Measurements from ENCODE around the gene CACNA2D3.
A peak's percentile ranks its signal among the peaks of the same experiment; 100 is the strongest.

Gene CACNA2D3

DNA sequence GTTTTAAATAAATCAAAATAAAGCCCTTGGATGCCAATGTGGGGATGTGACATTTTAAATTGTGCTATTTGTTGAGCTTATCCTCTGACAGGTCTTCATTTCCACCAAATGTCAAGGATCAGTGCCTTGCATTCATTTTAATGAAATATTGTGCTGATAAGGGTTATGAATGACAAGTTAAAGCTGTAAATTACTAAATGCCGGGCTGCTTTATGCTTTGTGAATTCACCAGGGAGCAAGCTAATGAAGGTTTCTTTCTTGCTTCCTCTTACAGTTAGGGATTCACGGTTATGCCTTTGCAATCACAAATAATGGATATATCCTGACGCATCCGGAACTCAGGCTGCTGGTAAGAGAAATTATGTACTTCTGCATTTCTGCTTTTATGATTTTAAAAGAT is 723.8 kb downstream of the CACNA2D3 start:
- DNase-seq (ENCODE audit: low read depth in 2 of 2) = no peak

DNA sequence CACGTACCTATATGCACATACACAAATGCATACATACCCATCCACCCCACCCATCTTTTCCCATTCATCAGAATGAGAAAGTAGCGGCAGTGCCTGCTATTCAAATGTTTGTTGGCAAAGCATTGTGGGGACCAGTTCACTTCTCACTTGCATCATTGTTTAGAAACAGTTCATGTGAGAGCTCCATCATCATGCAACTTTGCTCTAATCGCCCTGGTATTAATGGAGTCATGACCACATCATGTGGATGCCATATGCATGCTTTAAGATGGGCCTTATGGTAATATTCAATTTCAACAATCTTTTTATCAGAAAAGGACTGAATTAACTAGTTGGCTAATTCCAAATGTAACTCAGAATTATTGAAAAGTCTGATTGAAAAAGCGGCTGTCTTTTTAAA is 725.0 kb downstream of the CACNA2D3 start:
- no peak for DNase-seq (ENCODE audit: low read depth in 2 of 2)

DNA sequence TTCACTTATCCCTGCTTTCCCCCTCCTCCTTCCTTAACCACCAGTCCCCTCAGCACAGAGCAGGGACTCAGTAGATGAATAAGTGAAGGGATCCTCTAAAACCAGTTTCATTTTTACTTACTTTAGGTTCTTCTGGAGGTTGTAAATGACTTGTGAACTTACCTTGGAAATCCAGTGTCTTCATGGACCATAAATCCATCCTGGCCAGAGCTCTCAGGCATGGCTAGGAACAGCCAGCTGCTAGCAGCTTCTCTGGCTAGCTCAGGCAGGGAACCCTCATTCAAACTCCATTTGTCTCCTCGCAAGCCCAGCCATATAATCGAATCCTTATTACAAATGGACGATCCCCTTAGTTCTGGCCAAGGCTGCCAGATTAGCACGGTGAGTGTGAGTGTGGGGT is 727.0 kb downstream of the CACNA2D3 start:
- DNase-seq (ENCODE audit: low read depth in 2 of 2) = no peak

DNA sequence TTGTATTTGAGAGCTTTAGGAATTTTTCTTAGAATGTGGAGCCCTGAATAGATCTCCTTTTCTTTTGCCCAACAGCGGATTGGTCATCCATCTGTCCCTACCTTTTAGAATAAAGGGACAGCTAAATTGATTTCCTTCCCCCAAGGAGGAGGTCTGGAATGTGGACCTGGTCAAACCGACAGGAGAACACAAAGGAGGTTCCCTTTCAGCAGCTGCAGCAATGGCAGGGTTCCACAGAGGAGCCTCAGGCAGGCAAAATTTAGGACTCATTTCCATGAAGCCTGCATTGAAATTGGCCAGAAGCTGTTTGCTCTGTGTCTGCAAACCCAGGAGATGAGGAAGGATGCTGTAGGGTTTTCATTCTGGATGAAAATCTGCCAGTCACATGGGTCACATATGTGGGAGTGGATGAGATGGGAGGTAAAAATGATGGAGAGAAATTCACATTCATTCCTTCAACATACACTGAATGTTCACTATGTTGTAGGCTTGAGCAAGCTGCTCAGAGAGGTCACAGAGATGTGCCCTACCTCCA is 728.2 kb downstream of the CACNA2D3 start:
- DNase-seq (ENCODE audit: low read depth in 2 of 2) = no peak

DNA sequence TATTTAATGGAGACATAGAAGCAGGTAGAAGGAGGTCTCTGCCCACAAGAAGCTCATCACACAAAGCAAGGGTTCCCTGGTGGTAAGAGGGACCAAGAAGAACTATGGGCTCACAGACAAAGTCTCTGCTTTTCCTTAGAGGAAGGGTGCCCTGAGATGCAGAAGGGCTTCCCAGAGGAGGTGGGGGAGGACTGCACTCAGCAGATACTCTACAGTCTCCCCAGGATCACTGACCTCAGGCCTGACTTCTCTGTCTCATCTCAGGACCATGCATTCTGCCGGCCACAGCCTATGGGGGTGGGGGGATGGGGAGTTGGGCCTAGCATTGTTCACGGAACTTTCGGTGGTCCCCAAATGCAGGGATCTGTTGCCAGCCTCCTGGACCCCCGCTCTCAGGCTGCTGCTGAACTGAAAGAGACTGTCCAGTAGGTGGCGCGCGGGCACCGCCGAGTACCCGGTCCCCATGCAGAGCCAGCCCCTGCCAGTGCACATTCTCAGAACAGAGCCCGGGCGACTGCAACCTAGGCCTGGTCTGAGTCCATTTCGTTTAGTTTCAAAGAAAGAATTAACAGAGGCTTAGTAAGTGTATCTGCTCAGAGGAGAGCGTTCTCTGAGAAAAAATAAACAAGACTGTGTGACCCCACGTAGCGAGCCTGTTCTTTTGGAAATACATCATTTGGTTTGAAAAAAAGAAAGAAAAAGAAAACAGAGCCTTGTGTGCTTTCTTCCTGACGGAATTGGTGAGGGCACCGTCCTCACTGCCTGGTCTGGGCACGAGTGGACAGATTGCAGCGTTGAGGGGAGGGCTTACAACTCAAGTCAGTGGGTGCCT is 731.4 kb downstream of the CACNA2D3 start:
- DNase-seq (ENCODE audit: low read depth in 2 of 2) = peak; percentile 12 to 37

DNA sequence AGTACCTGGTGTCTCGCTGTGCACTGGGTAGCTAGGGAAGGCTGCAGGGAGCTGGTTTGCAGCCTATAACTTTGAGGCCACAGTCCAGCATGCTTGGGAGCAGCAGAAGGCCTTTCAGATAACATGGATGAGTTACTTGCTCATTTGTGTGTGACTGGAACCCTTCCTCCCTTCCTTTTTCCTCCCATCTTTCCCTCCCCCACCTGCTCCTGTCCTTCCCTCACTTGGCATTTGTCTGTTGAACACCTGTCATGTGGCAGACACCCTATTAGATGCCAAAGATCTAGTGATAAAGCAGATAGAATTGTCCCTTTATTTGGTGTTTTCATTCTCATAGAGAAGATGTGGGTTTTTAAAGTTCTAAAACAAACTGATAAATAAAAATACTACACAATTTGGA is 733.9 kb downstream of the CACNA2D3 start:
- DNase-seq (ENCODE audit: low read depth in 2 of 2) = no peak

DNA sequence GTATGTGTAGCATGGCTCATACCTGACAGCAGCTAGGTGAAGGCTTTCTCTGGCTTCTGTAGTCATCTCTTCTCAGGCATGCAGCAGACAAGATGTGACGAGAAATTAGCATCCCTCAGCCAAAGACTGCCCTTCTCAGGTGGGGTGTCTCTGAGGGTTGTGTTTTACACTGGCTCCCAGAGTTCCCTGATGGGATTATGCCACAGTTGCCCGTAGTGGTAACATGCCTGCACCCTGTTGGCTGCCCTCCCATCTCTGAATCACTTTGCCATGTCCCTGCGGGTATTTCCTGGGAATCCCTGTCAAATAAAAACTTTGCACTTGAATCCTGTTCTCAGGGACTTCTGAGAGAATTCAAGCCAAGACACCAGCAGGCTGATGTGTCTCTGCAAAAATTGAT is 735.0 kb downstream of the CACNA2D3 start:
- DNase-seq (ENCODE audit: low read depth in 2 of 2) = no peak

DNA sequence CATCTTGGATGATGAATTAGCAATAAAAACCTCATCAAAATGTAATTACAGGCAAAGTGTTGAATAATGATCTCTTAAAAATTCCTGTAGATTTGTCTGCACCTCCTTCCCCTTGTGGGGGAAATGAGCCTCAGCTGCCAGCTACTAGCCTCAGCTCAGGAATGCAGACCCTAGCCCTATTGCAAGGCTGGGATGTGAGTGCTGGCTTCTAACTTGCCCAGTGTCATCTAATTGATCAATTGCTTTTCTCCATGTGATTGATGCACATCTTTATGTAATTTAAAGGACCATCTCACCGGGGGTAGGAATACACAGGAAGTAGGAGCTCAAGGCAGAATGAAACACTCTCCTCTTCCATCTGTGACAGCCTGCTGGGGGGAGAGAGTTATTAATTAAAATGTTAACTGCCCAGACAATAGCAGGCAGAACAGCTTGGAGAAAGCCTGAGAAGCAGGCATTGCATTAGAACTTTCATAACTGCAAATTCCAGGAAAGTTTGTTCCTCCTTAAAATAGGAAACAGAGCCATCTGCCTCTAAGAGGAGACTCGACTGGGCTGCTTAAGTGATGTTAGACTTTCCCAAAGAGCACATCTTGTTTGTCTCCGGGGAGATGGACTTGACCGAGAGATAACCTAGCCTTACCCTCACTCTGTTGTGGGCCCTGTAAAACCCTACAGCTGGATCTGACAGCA is 735.9 kb downstream of the CACNA2D3 start:
- DNase-seq (ENCODE audit: low read depth in 2 of 2) = no peak

DNA sequence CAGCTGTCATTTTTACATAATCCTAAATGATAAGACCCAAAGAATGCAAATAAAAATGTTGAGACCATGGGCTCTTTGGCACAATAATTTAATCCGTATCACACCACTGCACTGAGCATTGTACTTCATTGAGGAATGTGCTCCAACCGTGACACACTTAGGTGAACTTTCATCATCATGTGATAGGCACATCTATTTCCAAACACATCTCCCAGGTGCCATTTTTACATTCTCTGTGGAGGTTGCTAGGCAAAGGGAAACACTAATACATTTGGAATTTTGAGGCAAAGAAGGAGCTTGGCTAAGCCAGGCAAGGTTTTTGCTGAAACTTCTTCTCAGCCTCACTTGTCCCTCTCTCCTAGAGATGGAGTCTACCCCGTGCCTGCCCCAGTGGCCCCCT is 736.8 kb downstream of the CACNA2D3 start:
- DNase-seq (ENCODE audit: low read depth in 2 of 2) = no peak

DNA sequence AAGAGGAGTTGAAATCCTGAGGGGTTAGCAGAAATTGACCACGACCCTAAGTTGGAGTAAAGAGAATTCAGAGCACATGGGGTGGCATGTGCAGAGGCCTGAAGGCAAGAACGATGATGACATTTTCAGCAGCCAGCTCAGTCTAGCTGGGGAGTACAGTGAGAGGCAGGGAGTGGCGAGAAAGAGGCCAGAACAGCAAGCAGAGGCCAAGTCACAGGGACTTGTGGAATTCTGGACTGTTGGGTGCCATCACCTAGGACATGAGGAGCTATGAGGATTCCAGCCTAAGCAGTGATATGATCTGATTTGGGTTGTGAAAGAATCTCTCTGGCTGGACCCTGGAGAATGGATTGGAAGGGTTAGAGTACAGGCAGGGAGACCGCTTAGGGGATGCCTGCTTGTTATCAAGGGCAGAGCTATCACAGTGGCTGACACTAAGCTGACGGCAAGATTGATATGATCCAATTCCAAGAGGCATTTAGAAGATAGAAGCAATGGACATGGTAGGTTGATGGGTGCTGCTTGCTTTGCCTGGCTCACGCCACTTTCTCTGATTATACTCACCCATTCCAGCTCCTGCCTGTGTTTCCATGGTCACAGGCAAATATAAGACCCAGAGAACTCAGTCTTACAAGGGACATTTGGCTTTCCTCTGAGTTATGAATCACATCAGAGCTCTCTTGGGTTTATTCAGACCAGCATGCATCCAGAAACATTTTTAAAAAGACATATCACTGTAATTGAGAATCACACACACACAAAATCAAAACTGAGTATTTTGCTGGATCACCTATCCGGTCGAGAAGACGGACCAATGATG is 739.1 kb downstream of the CACNA2D3 start:
- DNase-seq (ENCODE audit: low read depth in 2 of 2) = no peak

DNA sequence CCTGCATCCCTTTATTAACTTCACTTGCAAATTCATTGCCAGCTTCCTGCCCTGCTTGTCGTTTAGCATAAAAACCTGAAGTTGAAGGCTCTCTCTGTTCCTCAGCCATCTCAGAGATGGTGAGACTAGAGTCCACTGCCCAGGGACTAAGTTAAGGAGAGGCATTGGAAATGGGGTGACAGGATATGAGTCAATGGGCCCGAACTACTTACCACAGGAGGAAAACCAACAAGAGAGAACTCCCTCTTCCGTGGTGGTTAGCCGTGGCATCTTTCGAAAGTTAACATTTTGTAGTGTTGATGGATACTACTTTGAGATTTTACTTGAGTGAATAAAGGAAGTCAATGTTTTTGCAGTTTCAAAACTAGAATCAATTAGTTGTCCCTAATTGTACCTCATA is 740.2 kb downstream of the CACNA2D3 start:
- no peak for DNase-seq (ENCODE audit: low read depth in 2 of 2)

DNA sequence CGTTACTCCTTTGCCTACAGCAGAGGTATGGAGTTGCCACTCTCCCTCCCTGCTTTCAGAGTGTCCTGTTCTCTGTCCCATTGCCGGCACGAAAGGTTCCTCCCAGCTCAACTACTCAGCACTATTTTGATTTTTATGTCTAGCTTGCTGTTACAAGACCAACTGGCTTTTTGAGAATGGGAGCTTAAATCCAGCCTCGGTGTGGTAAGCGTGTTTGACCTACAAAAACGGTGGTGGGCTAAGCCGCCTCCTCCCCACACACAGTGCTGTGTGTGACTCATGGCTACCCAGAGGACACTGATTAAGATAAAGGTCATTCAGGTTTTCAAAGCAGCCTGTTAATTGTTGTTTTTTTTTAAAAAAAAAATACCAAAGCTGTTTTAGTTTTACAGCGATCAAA is 741.0 kb downstream of the CACNA2D3 start:
- no peak for DNase-seq (ENCODE audit: low read depth in 2 of 2)

DNA sequence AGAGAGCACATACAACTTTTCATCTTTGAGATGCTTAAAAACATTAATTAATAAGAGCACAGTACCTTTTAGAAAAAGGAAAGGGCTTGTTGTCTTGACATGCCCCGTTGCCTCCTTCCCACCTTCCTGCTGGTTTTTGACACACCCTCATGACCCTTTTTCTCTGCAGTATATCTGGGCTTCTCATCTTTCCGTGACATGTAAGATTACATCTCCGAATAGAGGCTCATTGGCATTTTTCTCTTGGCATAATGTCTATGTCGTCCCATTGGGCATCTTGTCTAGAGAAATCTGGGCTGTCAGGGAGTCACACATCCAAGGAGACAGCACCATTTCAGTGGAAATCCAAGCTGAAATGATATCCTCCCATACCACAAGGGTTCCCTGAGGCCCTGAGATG is 741.4 kb downstream of the CACNA2D3 start:
- no peak for DNase-seq (ENCODE audit: low read depth in 2 of 2)

DNA sequence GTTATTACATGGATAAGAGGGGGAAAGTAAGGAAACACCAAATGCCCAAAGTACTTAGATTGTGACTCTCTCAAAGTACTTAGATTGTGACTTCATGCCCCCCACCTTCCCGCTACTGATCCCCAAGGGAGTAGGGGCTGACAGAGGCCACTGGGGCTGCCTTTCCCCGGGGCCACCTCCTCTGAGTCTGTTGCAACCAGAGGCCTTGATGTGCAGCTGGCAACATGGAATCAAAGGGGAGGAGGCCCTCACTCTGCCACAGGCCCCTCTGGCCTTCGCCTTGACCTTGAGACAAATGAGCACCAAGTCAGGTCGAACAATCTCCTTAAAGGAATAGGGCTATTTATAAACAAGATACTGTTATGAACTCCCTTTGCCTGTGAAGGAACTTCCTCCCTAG is 743.0 kb downstream of the CACNA2D3 start:
- no peak for DNase-seq (ENCODE audit: low read depth in 2 of 2)

DNA sequence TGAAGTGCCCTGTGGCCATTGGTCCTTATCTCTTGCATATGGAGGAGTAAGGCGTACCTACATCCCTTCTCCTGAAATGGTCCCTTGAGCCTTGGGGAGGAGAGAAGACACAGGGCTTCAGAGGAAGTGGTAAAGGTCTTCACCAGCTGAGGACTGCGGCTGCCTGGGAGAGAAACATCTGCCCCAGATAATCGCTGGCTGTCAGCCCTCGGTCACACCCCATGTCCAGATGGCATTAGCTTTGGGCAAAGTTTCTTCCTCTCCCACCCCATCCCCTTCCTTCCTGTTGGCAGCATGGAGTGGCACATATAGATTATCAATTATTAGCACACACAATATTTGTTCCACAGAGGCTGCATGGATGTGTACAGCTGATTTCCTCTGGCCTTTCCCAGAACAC is 743.9 kb downstream of the CACNA2D3 start:
- no peak for DNase-seq (ENCODE audit: low read depth in 2 of 2)

DNA sequence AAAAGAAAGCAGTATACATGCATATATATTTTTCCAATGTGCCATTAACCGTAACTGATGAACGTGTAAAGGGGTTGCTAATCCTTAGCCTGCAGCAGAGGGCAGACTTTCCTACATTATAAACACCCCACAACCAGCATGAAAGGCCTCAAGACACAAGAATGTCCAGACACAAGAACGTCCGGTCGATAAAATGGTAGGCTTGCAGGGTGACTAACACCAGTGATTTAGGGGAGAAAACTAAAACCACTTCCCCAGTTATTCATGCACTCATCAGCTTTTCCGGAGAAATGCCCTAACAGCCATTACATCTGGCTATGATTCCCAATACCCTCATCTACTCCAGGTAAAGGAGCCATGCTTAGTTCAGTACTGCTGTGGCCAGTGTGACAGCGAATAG is 748.1 kb downstream of the CACNA2D3 start:
- DNase-seq (ENCODE audit: low read depth in 2 of 2) = no peak

DNA sequence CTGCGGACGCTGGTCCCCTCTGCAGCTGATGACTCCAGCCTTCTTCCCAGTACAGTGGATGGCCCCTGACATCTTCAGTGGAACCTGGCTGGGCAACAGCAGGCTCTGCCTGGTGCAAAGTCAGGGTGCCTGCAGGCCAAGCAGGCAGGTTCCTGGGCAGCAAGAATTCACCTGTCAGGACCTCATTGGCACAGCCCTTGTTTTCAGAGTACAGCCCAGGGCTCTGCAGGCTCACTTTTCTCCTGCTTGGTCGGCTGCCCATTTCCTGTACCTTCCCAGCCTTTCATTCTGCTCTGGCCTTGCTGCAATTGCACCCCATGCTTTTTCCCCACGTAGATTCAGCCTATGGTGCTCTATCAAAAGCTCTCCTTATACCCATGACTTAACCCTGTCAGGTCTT is 749.5 kb downstream of the CACNA2D3 start:
- DNase-seq (ENCODE audit: low read depth in 2 of 2) = no peak

DNA sequence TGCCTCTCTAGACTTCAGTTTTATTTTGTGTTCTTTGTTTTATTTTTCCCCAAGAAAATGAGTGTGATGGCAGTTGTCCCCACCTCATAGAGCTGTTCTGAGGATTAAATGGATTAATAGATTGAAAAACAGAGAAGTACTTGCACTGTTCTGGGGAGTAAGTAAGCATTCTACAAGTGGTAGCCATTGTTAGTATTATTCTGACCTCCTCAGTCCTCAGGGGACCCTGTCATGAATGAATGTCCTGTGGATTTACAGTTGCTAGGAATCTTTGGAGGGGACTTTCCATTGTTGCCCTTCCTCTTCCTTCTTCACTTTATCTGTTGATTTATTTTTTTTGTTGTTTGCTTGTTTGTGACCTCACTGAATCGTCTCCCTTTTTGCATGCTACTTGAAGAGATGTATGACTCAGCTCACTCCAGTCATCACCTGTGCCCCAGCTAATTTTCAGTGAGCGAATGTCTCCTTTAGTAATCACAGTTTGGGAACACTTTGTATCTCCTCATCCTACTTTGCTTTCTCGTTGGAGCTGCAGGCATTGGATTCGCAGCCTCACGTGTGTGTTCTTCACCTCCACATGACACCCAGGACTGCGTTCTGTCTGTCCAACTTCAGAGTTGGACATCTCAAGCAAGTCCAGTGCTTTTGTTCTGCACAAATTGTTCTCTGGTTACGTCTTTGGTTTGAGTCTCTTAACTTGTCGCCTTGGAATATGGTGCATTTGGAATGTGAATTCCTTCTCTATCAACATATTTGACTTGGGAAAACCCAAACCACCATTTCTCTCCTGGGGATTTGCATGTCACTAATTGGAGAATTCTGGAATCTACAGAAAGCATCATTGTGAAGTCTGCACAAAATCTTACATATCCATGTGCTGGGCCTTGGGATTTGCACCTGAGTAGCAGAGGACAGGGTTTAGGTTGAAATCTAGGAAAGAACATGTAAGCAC is 751.0 kb downstream of the CACNA2D3 start:
- DNase-seq (ENCODE audit: low read depth in 2 of 2) = no peak

DNA sequence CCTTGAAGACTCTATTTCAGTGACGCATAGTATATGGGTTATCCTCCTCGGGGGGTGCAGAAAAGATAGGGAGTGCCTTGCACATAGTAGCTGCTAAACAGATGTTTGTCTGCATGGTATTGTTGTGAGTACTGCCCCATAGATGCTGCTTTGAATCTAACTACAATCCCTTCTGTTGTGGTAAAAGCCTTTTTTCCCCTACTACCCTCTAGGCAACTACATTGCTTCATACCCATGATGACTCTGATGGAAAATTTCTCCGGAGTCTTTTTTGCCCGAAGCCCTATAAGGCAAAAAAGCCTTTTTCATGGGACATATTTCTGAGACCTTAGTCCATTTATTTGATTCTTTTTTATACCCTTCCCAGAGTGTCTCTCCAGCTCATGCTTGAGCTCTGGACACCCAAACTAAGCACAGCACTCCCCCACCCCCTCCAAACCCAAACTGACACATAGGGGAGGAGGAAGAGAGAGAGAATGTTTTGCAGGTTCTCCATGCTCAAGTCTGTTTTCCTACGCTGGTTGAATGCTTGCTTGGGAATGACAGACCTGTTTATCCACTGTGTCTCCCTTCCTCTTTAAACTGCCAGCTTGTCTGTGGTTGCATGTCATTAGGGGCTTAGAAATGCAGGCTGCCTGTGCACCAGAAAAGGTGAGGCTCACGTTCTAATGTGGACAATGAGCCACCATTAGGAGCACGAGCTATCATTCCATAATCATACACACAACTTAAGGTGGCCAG is 752.6 kb downstream of the CACNA2D3 start:
- DNase-seq (ENCODE audit: low read depth in 2 of 2) = no peak

DNA sequence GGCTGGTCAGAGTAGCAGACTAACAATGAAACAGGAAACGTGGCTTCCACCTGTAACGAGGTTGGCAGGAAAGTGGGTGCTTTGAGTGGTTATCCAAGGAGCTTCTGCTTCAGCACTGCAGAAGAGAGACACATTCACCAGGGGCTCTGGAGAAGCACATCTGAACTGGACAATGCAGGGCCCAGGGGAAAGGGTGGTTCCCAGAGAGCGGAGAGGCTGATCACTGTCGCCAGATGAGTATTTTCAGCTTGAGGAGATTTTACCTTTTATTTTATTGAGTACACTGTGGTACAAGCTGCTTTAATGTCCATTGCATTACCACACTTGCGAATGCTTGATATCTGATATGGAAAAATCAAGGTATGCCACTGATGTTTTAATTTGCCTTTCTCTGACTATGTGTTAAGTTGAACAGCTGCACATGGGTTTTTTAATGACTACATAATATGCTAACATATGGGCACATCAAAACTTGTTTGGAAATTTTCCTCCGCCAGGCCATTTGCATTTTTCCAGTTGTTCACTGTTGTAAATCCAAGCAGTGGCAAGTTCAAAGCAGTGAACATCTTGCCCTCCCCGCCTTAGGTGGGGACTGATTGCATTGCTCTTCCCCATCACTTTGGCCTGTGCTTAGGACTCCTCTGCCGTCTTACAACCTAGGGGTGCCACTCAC is 753.4 kb downstream of the CACNA2D3 start:
- no peak for DNase-seq (ENCODE audit: low read depth in 2 of 2)
